Measurements from ENCODE around the gene SLC16A4.

GRCh38 chr1:110370827-110371226 is 20.0 kb downstream of the SLC16A4 start:
- TF ChIP-seq CREB1 (CRISPR knock-in tag; IDR thresholded peaks at IDR 0.05; ENCODE audit: low read depth) = no peak
- no peak for TF ChIP-seq CTCF (conservative IDR thresholded peaks at IDR 0.05; ENCODE audit: low read depth in 2 of 2)

Measured in GM23338 (cell line).